ENCODE data around the gene PLD5.
"Not testable (repeated sequence)": the region's sequence is repeated elsewhere in the genome, so short reads cannot be mapped to it uniquely, and the experiment has no call there.

Gene PLD5

DNA sequence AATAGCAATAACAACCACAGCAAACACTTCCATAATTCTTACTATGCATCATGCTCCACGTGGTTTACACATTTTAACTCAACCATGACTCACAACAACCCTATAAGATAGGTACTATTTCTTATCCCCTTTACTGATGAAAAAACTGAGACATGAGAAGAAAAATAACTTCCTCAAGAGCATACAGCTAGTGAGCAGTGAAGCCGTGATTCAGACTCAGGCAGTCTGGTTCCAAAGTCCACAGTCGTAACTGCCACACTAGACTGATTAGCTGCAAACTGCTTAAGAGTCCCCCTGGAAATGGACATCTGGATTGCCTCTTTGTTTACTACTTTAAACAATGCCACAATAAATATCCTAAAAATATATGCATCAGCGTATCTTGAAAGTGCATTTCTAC, 55.7 kb downstream of the PLD5 start:
- Histone ChIP-seq H3K14ac (ENCODE audit: low read length in 2 of 2) (no peak overlapping the region), H3K4me3 (ENCODE audit: insufficient read depth in 1 of 2, low read depth in 1 of 2, low read length in 2 of 2) (no peak overlapping the region), H3K27me3 (ENCODE audit: control insufficient read depth in 1 of 2, insufficient read depth in 1 of 2, low read length in 2 of 2) (no peaks in the 10 kb centered on the region), H2AK5ac (ENCODE audit: low read length, severe bottlenecking) (no peak overlapping the region), H3K4ac (ENCODE audit: low read depth in 1 of 2, low read length in 2 of 2) (no peak overlapping the region), H2AFZ (ENCODE audit: low read depth, low read length) (no peak overlapping the region), H3K4me2 (ENCODE audit: low read length, poor library complexity, severe bottlenecking) (no peak overlapping the region), H3K18ac (ENCODE audit: low read depth in 1 of 2, low read length in 2 of 2) (no peak overlapping the region), H4K8ac (ENCODE audit: low read length) (no peak overlapping the region), H2BK5ac (ENCODE audit: low read depth, low read length, poor library complexity, severe bottlenecking) (no peak overlapping the region), H2BK120ac (ENCODE audit: low read depth, low read length) (no peak overlapping the region), H3K4me1 (ENCODE audit: control insufficient read depth, insufficient read depth, low read depth, low read length) (no peaks in the 10 kb centered on the region), H2BK15ac (ENCODE audit: low read depth, poor library complexity, severe bottlenecking) (no peak overlapping the region), H3K9me3 (ENCODE audit: control insufficient read depth, low read length) (no peaks in the 10 kb centered on the region), H2BK12ac (ENCODE audit: low read length in 2 of 2) (no peak overlapping the region), H3K27ac (ENCODE audit: low read length, poor library complexity, severe bottlenecking) (no peak overlapping the region), H3K79me1 (replicated peaks; ENCODE audit: low read length, poor library complexity, severe bottlenecking) (no peaks in the 10 kb centered on the region), H3K9ac (ENCODE audit: low read length) (no peak overlapping the region), H3K36me3 (ENCODE audit: control insufficient read depth in 1 of 2, insufficient read depth in 2 of 2, low read depth in 1 of 2, low read length in 2 of 2) (no peaks in the 10 kb centered on the region), H3K23ac (ENCODE audit: low read length in 2 of 2) (no peak overlapping the region), H4K91ac (ENCODE audit: low read length) (no peak overlapping the region)
- WGBS = 42% methylated on average over 4 of the region's 4 CpGs
- DNase-seq = no peak

DNA sequence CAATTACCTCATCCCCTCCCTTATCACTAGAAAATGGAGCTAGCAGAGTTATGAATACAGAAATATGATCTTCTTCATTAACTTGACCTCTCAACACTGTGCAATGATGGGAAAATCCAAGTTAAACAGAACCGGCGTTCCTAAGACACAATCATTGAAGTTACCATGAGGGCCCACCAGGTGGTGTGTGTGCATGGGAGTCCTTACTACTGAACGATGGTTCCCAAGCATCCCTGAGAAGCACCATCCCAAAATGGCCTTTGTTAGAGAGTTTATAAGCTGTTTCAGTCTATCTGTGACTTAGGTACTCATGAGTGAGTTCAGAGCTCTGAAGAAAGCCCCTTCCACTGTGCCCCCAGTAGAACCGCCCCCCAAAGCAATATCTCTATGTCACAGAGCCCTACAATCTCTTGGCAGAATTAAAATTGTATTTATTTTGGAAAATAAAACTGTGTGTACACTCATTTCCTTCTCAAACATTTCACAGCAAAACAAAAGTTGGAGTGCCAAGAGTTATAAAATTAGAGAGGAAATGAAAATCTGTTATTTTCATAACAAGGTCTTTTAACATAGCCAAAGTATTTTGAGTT, 56.8 kb downstream of the PLD5 start:
- Histone ChIP-seq H3K4ac (ENCODE audit: low read depth in 1 of 2, low read length in 2 of 2) (no peak overlapping the region), H3K9me3 (ENCODE audit: control insufficient read depth, low read length) (no peaks in the 10 kb centered on the region), H3K9ac (ENCODE audit: low read length) (no peak overlapping the region), H2AK5ac (ENCODE audit: low read length, severe bottlenecking) (no peak overlapping the region), H3K79me1 (replicated peaks; ENCODE audit: low read length, poor library complexity, severe bottlenecking) (no peaks in the 10 kb centered on the region), H4K8ac (ENCODE audit: low read length) (no peak overlapping the region), H2BK120ac (ENCODE audit: low read depth, low read length) (no peak overlapping the region), H2BK5ac (ENCODE audit: low read depth, low read length, poor library complexity, severe bottlenecking) (no peak overlapping the region), H3K27ac (ENCODE audit: low read length, poor library complexity, severe bottlenecking) (no peak overlapping the region), H2BK12ac (ENCODE audit: low read length in 2 of 2) (no peak overlapping the region), H3K18ac (ENCODE audit: low read depth in 1 of 2, low read length in 2 of 2) (no peak overlapping the region), H3K27me3 (ENCODE audit: control insufficient read depth in 1 of 2, insufficient read depth in 1 of 2, low read length in 2 of 2) (no peaks in the 10 kb centered on the region), H3K4me1 (ENCODE audit: control insufficient read depth, insufficient read depth, low read depth, low read length) (no peaks in the 10 kb centered on the region), H3K4me3 (ENCODE audit: insufficient read depth in 1 of 2, low read depth in 1 of 2, low read length in 2 of 2) (no peak overlapping the region), H4K91ac (ENCODE audit: low read length) (no peak overlapping the region), H3K36me3 (ENCODE audit: control insufficient read depth in 1 of 2, insufficient read depth in 2 of 2, low read depth in 1 of 2, low read length in 2 of 2) (no peaks in the 10 kb centered on the region), H3K4me2 (ENCODE audit: low read length, poor library complexity, severe bottlenecking) (no peak overlapping the region), H2BK15ac (ENCODE audit: low read depth, poor library complexity, severe bottlenecking) (no peak overlapping the region), H3K14ac (ENCODE audit: low read length in 2 of 2) (no peak overlapping the region), H3K23ac (ENCODE audit: low read length in 2 of 2) (no peak overlapping the region), H2AFZ (ENCODE audit: low read depth, low read length) (no peak overlapping the region)
- DNase-seq = peak; percentile 9
- 18% methylated on average over 3 of the region's 4 CpGs for WGBS

DNA sequence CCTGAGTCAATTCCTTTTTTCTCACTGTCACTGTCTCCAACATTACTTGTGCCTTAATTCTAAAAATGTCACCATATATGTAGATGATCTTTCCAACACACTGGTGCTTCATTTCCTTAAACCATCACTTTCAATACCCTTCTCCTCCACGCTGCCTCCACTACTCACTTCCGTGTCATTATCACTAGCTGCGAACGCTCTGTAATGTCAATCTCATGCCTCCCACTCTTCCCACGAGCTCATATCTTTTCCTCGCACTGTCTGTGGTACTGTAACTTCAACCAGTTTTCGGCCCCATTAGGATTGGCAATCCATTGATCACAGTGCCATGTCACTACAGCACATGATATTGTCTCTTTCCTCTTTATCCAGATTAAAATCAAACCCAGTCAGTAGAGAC, 61.6 kb downstream of the PLD5 start:
- H3K27me3 ChIP-seq (ENCODE audit: control insufficient read depth in 1 of 2, insufficient read depth in 1 of 2, low read length in 2 of 2) = no peaks in the 10 kb centered on the region
- DNase-seq = no peak
- no peak overlapping the region for H2BK5ac ChIP-seq (ENCODE audit: low read depth, low read length, poor library complexity, severe bottlenecking)
- no peak overlapping the region for H3K4ac ChIP-seq (ENCODE audit: low read depth in 1 of 2, low read length in 2 of 2)
- WGBS = 84% methylated on average over 7 of the region's 7 CpGs
- H3K23ac ChIP-seq (ENCODE audit: low read length in 2 of 2) = no peak overlapping the region
- no peak overlapping the region for H3K27ac ChIP-seq (ENCODE audit: low read length, poor library complexity, severe bottlenecking)
- H3K36me3 ChIP-seq (ENCODE audit: control insufficient read depth in 1 of 2, insufficient read depth in 2 of 2, low read depth in 1 of 2, low read length in 2 of 2) = no peaks in the 10 kb centered on the region
- no peak overlapping the region for H2BK12ac ChIP-seq (ENCODE audit: low read length in 2 of 2)
- H3K4me2 ChIP-seq (ENCODE audit: low read length, poor library complexity, severe bottlenecking) = no peak overlapping the region
- H2BK120ac ChIP-seq (ENCODE audit: low read depth, low read length) = no peak overlapping the region
- no peaks in the 10 kb centered on the region for H3K9me3 ChIP-seq (ENCODE audit: control insufficient read depth, low read length)
- H2AK5ac ChIP-seq (ENCODE audit: low read length, severe bottlenecking) = no peak overlapping the region
- H4K91ac ChIP-seq (ENCODE audit: low read length) = no peak overlapping the region
- H4K8ac ChIP-seq (ENCODE audit: low read length) = no peak overlapping the region
- no peak overlapping the region for H3K18ac ChIP-seq (ENCODE audit: low read depth in 1 of 2, low read length in 2 of 2)
- no peaks in the 10 kb centered on the region for H3K79me1 ChIP-seq (replicated peaks; ENCODE audit: low read length, poor library complexity, severe bottlenecking)
- no peak overlapping the region for H3K4me3 ChIP-seq (ENCODE audit: insufficient read depth in 1 of 2, low read depth in 1 of 2, low read length in 2 of 2)
- H3K9ac ChIP-seq (ENCODE audit: low read length) = no peak overlapping the region
- H3K14ac ChIP-seq (ENCODE audit: low read length in 2 of 2) = no peak overlapping the region
- H3K4me1 ChIP-seq (ENCODE audit: control insufficient read depth, insufficient read depth, low read depth, low read length) = no peaks in the 10 kb centered on the region
- H2AFZ ChIP-seq (ENCODE audit: low read depth, low read length) = no peak overlapping the region
- no peak overlapping the region for H2BK15ac ChIP-seq (ENCODE audit: low read depth, poor library complexity, severe bottlenecking)

DNA sequence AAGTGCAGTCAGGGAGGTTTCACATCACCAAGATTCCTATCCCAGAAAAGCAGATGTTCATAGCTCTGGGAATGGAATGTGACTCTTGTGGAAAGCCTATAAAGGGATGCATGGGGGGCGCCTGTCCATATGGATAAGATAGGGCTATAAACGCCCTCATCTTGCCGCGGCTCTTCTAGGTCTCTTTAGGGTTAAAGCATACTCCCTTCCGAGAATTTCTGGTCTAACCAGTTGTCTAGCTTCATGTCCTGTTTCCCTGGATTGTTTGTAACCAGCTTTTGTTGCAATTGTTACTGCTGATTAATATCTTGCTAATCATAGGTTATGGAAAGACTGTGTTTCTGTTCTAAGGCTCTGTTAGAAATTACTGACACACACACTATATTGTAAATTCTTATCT, 64.8 kb downstream of the PLD5 start:
- peaks cover 15 to 26% of the 10 kb centered on the region in 2 experiments for H3K27me3 ChIP-seq (ENCODE audit: control insufficient read depth in 1 of 2, insufficient read depth in 1 of 2, low read length in 2 of 2)
- not testable (repeated sequence) for H3K9ac ChIP-seq (ENCODE audit: low read length); H3K18ac ChIP-seq (ENCODE audit: low read depth in 1 of 2, low read length in 2 of 2); H3K79me1 ChIP-seq (replicated peaks; ENCODE audit: low read length, poor library complexity, severe bottlenecking); H3K4me3 ChIP-seq (ENCODE audit: insufficient read depth in 1 of 2, low read depth in 1 of 2, low read length in 2 of 2); H2AFZ ChIP-seq (ENCODE audit: low read depth, low read length); H3K36me3 ChIP-seq (ENCODE audit: control insufficient read depth in 1 of 2, insufficient read depth in 2 of 2, low read depth in 1 of 2, low read length in 2 of 2); DNase-seq; H3K9me3 ChIP-seq (ENCODE audit: control insufficient read depth, low read length); H3K14ac ChIP-seq (ENCODE audit: low read length in 2 of 2); H3K4me1 ChIP-seq (ENCODE audit: control insufficient read depth, insufficient read depth, low read depth, low read length); H3K23ac ChIP-seq (ENCODE audit: low read length in 2 of 2); H2AK5ac ChIP-seq (ENCODE audit: low read length, severe bottlenecking); H4K91ac ChIP-seq (ENCODE audit: low read length); H4K8ac ChIP-seq (ENCODE audit: low read length); H3K27ac ChIP-seq (ENCODE audit: low read length, poor library complexity, severe bottlenecking); H2BK12ac ChIP-seq (ENCODE audit: low read length in 2 of 2); H2BK120ac ChIP-seq (ENCODE audit: low read depth, low read length); H2BK15ac ChIP-seq (ENCODE audit: low read depth, poor library complexity, severe bottlenecking); H3K4ac ChIP-seq (ENCODE audit: low read depth in 1 of 2, low read length in 2 of 2); H3K4me2 ChIP-seq (ENCODE audit: low read length, poor library complexity, severe bottlenecking); H2BK5ac ChIP-seq (ENCODE audit: low read depth, low read length, poor library complexity, severe bottlenecking)
- 84% methylated on average over 5 of the region's 5 CpGs for WGBS

Data from mesenchymal stem cell (in vitro differentiated cells and primary cell).